Stomach (tissue), 9 donors: ENCODE data around the gene P2RX6. TPM values are rescaled to one million over a fixed set of nuclear protein-coding genes. Genes with fewer than 3 reads are reported as not detected.
"Not testable (repeated sequence)": the region's sequence is repeated elsewhere in the genome, so short reads cannot be mapped to it uniquely, and the experiment has no call there.

Experiments
- DNase-seq, 2 donors: peaks; one replicate each; pipeline versions ENCODE4 v3.0.0 to v3.0.0-alpha.2; 2013 to 2019
- H3K27ac ChIP-seq, 5 donors: fragments of 200-600 bp in 4 of 5; sonication (generic) in 4 of 5; one replicate each; pipeline ENCODE4 v1.5.1; 2013 to 2019; ENCODE audit warnings: mild to moderate bottlenecking in 1 of 5, moderate library complexity in 1 of 5
- H3K27me3 ChIP-seq, 3 donors: fragments of 200-600 bp; sonication (generic); one replicate each; pipeline ENCODE4 v1.5.1; 2017 to 2019; ENCODE audit warnings: mixed run types in 1 of 3
- H3K36me3 ChIP-seq, 4 donors: fragments of 200-600 bp; sonication (generic); 1 replicate in 3 of 4; 2 replicates in 1 of 4; pipeline ENCODE4 v1.5.1; 2016 to 2019
- H3K4me1 ChIP-seq, 4 donors: fragments of 200-600 bp; sonication (generic); one replicate each; pipeline ENCODE4 v1.5.1; 2016 to 2019
- H3K4me3 ChIP-seq, 4 donors: fragments of 200-600 bp; sonication (generic) in 3 of 4; one replicate each; pipeline ENCODE4 v1.5.1; 2016 to 2019; ENCODE audit warnings: mild to moderate bottlenecking in 1 of 4
- H3K9me3 ChIP-seq, 4 donors: fragments of 200-600 bp; sonication (generic); one replicate each; pipeline ENCODE4 v1.5.1; 2016 to 2019
- EP300 ChIP-seq: sonication (generic); formaldehyde crosslinking; IDR thresholded peaks from one replicate; pipeline ENCODE4 v1.6.1; 2017; ENCODE audit warnings: antibody characterized with exemption
- POLR2A ChIP-seq, 4 donors: fragments of 450-650 bp; IDR thresholded peaks; one replicate each; pipeline ENCODE4 v1.6.1; 2016; ENCODE audit warnings: antibody characterized with exemption in 4 of 4, control low read depth in 2 of 4, mild to moderate bottlenecking in 1 of 4, moderate library complexity in 1 of 4
- POLR2AphosphoS5 ChIP-seq, 3 donors: sonication (generic); formaldehyde crosslinking; IDR thresholded peaks; one replicate each; pipeline ENCODE4 v1.6.1; 2016; ENCODE audit warnings: antibody characterized with exemption in 3 of 3
- WGBS, 5 donors: extraction: QIAGEN DNeasy Blood & Tissue Kit in 3 of 5; methylation state at CpG; one replicate each; pipeline versions ENCODE4 v1.1.5 to v1.1.7; 2013 to 2018; 5-methylcytosine and 5-hydroxymethylcytosine counted together
- intact Hi-C: fragments of 100-400 bp; cut with DNase I; formaldehyde crosslinking; loops from one replicate; pipeline ENCODE4 v1.15.1; 2023; ENCODE audit warnings: low total_unique reads
- polyA plus RNA-seq, 3 donors: library from polyadenylated mRNA; stranded (reverse); fragments of 200-250 nt; gene quantifications; one replicate each; pipeline ENCODE4 v1.2.3, GENCODE V29; 2013
- total RNA-seq, 5 donors: library from RNA; depleted of rRNA; stranded (reverse); fragments of >200 nt; gene quantifications; one replicate each; pipeline versions ENCODE4 v1.1.0 to v1.2.3, GENCODE V29; 2014 to 2016
- TF ChIP-seq, protein P1 (sequence below), 7 experiments: fragments of 450-650 bp in 4 of 7; fragments of 200-600 bp in 3 of 7; sonication (generic) in 3 of 7; IDR thresholded peaks; one replicate each; pipeline ENCODE4 v1.5.1; 2016 to 2019; ENCODE audit warnings: antibody characterized with exemption in 7 of 7, control low read depth in 2 of 7, mild to moderate bottlenecking in 1 of 7
- donor health status: healthy with polysubstance abuse.
- donor health status: Bipolar disorder and iron deficiency.
- donor health status: healthy.

P2RX6 gene
- total and polyA plus RNA-seq, 8 donors, result 0.10 to 0.55 (median 0.31) TPM; not detected in 5

- WGBS, 5 donors, result 54 to 82% (median 72%) methylated on average over 4 of the region's 4 CpGs
- Histone ChIP-seq H3K9me3 (peaks cover 0 to 4% (median 0%) of the 10 kb centered on the region in 4 donors), H3K27ac (no peak overlapping the region), H3K4me3 (no peak overlapping the region), H3K27me3 (peaks cover 0 to 3% (median 0%) of the 10 kb centered on the region in 3 donors), H3K36me3 (no peaks in the 10 kb centered on the region), H3K4me1 (no peaks in the 10 kb centered on the region)
- no peak for DNase-seq
- intact Hi-C loops, result no loop called here
- TF ChIP-seq EP300, result no peak
These were observed 53.8 kb downstream of the P2RX6 start for GRCh38 chr22:21068681-21069276.

DNA sequence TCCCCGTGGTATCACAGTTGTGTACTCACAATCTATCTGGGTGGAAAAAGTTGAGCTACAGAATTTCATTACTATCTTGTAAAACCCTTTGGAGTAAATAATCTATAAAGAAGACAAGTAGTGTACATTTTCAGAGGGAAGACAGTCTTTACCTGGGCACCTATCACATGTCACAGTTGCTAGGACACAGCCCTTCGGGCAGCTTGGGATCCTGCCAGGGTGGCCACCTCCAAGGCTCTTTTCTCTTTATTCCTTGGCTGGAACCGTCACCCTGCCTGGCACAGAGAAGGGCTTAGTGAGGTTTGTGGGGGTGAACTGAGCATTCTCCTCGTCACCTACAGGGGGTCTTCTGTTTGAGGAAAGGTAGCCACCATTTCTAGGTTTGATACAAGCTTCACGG is 54.4 kb downstream of the P2RX6 start:
- peaks cover 0 to 3% (median 0%) of the 10 kb centered on the region in 3 donors for H3K27me3 ChIP-seq
- H3K36me3 ChIP-seq, result no peaks in the 10 kb centered on the region
- intact Hi-C loops, result no loop called here
- WGBS, 5 donors, result 41 to 60% (median 53%) methylated on average over 5 of the region's 5 CpGs
- no peak overlapping the region for H3K27ac ChIP-seq
- no peak for DNase-seq
- peaks cover 0 to 4% (median 0%) of the 10 kb centered on the region in 4 donors for H3K9me3 ChIP-seq
- H3K4me1 ChIP-seq, result no peaks in the 10 kb centered on the region
- no peak overlapping the region for H3K4me3 ChIP-seq
- TF ChIP-seq EP300 (no peak), POLR2AphosphoS5 (IDR thresholded peaks at IDR 0.05) (no peak), POLR2A (IDR thresholded peaks at IDR 0.05) (no peak)
- TF ChIP-seq, protein P1, sequence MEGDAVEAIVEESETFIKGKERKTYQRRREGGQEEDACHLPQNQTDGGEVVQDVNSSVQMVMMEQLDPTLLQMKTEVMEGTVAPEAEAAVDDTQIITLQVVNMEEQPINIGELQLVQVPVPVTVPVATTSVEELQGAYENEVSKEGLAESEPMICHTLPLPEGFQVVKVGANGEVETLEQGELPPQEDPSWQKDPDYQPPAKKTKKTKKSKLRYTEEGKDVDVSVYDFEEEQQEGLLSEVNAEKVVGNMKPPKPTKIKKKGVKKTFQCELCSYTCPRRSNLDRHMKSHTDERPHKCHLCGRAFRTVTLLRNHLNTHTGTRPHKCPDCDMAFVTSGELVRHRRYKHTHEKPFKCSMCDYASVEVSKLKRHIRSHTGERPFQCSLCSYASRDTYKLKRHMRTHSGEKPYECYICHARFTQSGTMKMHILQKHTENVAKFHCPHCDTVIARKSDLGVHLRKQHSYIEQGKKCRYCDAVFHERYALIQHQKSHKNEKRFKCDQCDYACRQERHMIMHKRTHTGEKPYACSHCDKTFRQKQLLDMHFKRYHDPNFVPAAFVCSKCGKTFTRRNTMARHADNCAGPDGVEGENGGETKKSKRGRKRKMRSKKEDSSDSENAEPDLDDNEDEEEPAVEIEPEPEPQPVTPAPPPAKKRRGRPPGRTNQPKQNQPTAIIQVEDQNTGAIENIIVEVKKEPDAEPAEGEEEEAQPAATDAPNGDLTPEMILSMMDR (IDR thresholded peaks at IDR 0.05), result no peak

GRCh38 chr22:21070690-21071615 is 56.0 kb downstream of the P2RX6 start:
- 81 to 88% (median 85%) methylated on average over 13 to 17 of the region's 17 CpGs for WGBS, 5 donors
- DNase-seq, result no peak
- no peaks in the 10 kb centered on the region for H3K36me3 ChIP-seq
- H3K4me3 ChIP-seq, result no peak overlapping the region
- H3K27ac ChIP-seq, result no peak overlapping the region
- H3K4me1 ChIP-seq, result no peaks in the 10 kb centered on the region
- peaks cover 0 to 4% (median 0%) of the 10 kb centered on the region in 4 donors for H3K9me3 ChIP-seq
- TF ChIP-seq EP300 (no peak), POLR2AphosphoS5 (IDR thresholded peaks at IDR 0.05) (no peak), POLR2A (IDR thresholded peaks at IDR 0.05) (no peak)
- TF ChIP-seq, protein P1 (IDR thresholded peaks at IDR 0.05), result no peak
- intact Hi-C loops, result no loop called here
- H3K27me3 ChIP-seq, result no peaks in the 10 kb centered on the region

- DNase-seq, H3K27me3 ChIP-seq, H3K4me1 ChIP-seq, H3K9me3 ChIP-seq, H3K36me3 ChIP-seq, intact Hi-C loops, H3K27ac ChIP-seq, H3K4me3 ChIP-seq: not testable (repeated sequence)
- WGBS, 5 donors, result 69 to 77% (median 73%) methylated on average over 8 of the region's 8 CpGs
These were observed 56.8 kb downstream of the P2RX6 start for GRCh38 chr22:21071796-21072195.

DNA sequence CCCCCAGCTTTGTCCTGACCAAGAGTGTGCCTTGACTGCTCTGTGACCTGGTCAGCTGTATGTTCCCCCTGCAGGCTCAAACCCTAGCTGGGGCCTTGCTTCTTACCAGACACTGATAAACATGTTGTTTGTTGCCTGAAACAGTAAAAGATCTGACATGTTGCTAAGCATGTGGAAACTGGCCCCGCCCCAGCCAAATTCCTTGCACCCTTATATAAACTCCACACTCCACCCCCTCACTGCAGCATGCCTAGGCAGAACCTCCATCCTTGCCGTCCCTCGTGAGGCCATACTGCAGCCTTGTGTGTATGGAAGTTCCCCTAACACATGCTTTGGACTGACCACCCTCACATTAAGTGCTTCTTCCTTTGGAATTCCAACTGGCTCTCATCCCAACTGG is 58.1 kb downstream of the P2RX6 start:
- no peak overlapping the region for H3K27ac ChIP-seq
- no peak for DNase-seq
- H3K36me3 ChIP-seq, result no peaks in the 10 kb centered on the region
- intact Hi-C loops, result no loop called here
- no peak overlapping the region for H3K4me3 ChIP-seq
- TF ChIP-seq, protein P1 (IDR thresholded peaks at IDR 0.05), result no peak
- TF ChIP-seq POLR2AphosphoS5 (IDR thresholded peaks at IDR 0.05) (no peak), POLR2A (IDR thresholded peaks at IDR 0.05) (no peak)
- peaks cover 0 to 3% (median 0%) of the 10 kb centered on the region in 3 donors for H3K27me3 ChIP-seq
- no peaks in the 10 kb centered on the region for H3K4me1 ChIP-seq
- 71 to 93% (median 77%) methylated on average over 3 of the region's 3 CpGs for WGBS, 5 donors
- H3K9me3 ChIP-seq, result peaks cover 0 to 4% (median 0%) of the 10 kb centered on the region in 4 donors
